Esophagus squamous epithelium (tissue), 4 donors: ENCODE measurements around the gene PLEKHA7.

Source experiments
- POLR2A ChIP-seq, 4 donors: fragments of 450-650 bp; IDR thresholded peaks; one replicate each; pipeline ENCODE4 v1.6.1; 2017; ENCODE audit warnings: antibody characterized with exemption in 4 of 4, mild to moderate bottlenecking in 4 of 4, moderate library complexity in 3 of 4
- TF ChIP-seq, protein P1 (sequence below), 6 experiments: fragments of 450-650 bp in 4 of 6; fragments of 200-600 bp in 2 of 6; sonication (generic) in 2 of 6; IDR thresholded peaks; one replicate each; pipeline ENCODE4 v1.5.1; 2016 to 2019; ENCODE audit warnings: antibody characterized with exemption in 6 of 6, mild to moderate bottlenecking in 4 of 6, moderate library complexity in 4 of 6

- TF ChIP-seq, protein P1, sequence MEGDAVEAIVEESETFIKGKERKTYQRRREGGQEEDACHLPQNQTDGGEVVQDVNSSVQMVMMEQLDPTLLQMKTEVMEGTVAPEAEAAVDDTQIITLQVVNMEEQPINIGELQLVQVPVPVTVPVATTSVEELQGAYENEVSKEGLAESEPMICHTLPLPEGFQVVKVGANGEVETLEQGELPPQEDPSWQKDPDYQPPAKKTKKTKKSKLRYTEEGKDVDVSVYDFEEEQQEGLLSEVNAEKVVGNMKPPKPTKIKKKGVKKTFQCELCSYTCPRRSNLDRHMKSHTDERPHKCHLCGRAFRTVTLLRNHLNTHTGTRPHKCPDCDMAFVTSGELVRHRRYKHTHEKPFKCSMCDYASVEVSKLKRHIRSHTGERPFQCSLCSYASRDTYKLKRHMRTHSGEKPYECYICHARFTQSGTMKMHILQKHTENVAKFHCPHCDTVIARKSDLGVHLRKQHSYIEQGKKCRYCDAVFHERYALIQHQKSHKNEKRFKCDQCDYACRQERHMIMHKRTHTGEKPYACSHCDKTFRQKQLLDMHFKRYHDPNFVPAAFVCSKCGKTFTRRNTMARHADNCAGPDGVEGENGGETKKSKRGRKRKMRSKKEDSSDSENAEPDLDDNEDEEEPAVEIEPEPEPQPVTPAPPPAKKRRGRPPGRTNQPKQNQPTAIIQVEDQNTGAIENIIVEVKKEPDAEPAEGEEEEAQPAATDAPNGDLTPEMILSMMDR (IDR thresholded peaks at IDR 0.05): no peak
- no peak for TF ChIP-seq POLR2A (IDR thresholded peaks at IDR 0.05)
These were observed 222.8 kb downstream of the PLEKHA7 start for GRCh38 chr11:16791191-16791961.
